ENCODE data around the gene CARD8. TPM values are rescaled to one million over a fixed set of nuclear protein-coding genes. Genes with fewer than 3 reads are reported as not detected.

CARD8 gene
- total RNA-seq, 4 donors from 2014 or later: 33.7 to 54.0 (median 38.8) TPM

DNA sequence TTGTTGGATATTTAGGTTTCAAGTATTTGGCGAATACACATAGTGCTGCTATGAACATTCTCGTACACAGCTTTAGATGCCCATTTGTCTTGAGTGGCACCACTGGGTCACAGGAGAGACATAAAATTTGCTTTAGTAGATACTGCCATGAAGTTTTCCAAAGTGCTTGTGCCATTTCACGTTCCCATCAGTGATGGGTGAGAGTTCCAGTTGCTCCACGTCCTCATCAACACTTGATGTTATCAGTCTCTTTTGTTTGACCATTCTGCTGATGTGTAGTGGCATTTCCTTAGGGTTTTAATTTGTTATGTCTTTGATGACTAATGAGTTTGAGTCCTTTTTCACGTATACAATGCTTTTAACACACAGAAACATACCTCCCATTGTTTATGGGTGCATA lies 74.2 kb downstream of the CARD8 start:
- WGBS, 2 donors: 94 to 99% methylated on average over 5 of the region's 5 CpGs

DNA sequence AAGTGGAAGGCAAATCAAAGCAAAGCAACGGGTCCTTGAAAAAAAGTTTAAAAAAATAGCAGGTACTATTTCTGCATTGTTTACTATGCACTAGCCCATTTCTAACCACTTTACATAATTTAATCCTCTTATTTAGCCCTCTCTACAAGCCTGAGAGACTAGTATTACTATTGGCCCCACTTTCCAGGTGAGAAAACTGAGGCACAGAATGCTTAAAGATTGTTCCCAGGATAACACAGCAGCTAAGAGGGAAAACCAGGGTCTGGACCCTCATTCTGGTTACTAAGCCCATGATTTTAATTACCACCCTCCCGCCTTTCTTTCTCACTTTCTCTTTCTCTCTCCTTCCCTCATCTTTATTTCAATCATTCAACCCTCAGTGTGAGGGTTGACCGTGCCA lies 79.5 kb downstream of the CARD8 start:
- peaks cover 0 to 8% (median 0%) of the 10 kb centered on the region in 4 donors for H3K9me3 ChIP-seq
- H3K4me3 ChIP-seq: no peak overlapping the region
- WGBS, 2 donors: 80 to 94% methylated on average over 3 of the region's 3 CpGs
- TF ChIP-seq, protein P1, sequence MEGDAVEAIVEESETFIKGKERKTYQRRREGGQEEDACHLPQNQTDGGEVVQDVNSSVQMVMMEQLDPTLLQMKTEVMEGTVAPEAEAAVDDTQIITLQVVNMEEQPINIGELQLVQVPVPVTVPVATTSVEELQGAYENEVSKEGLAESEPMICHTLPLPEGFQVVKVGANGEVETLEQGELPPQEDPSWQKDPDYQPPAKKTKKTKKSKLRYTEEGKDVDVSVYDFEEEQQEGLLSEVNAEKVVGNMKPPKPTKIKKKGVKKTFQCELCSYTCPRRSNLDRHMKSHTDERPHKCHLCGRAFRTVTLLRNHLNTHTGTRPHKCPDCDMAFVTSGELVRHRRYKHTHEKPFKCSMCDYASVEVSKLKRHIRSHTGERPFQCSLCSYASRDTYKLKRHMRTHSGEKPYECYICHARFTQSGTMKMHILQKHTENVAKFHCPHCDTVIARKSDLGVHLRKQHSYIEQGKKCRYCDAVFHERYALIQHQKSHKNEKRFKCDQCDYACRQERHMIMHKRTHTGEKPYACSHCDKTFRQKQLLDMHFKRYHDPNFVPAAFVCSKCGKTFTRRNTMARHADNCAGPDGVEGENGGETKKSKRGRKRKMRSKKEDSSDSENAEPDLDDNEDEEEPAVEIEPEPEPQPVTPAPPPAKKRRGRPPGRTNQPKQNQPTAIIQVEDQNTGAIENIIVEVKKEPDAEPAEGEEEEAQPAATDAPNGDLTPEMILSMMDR (IDR thresholded peaks at IDR 0.05): no peak
- TF ChIP-seq EP300 (IDR thresholded peaks at IDR 0.05) (no peak), POLR2A (IDR thresholded peaks at IDR 0.05) (no peak)
- no peak overlapping the region for H3K27ac ChIP-seq
- H3K36me3 ChIP-seq: peaks cover 0 to 84% (median 0%) of the 10 kb centered on the region in 3 donors
- H3K27me3 ChIP-seq: no peaks in the 10 kb centered on the region
- no peak for DNase-seq (ENCODE audit: low spot score in 2 of 2)
- H3K4me1 ChIP-seq: peaks cover 0 to 7% (median 0%) of the 10 kb centered on the region in 4 donors

More for the DNA sequence above, 74.2 kb downstream of the CARD8 start:
- Histone ChIP-seq H3K4me1 (no peaks in the 10 kb centered on the region), H3K27me3 (no peaks in the 10 kb centered on the region), H3K4me3 (no peak overlapping the region), H3K27ac (no peak overlapping the region), H3K9me3 (peaks cover 0 to 22% (median 2%) of the 10 kb centered on the region in 4 donors), H3K36me3 (peaks cover 0 to 79% (median 0%) of the 10 kb centered on the region in 3 donors)
- TF ChIP-seq, protein P1 (IDR thresholded peaks at IDR 0.05): no peak
- TF ChIP-seq EP300 (IDR thresholded peaks at IDR 0.05) (no peak), POLR2A (IDR thresholded peaks at IDR 0.05) (no peak)
- DNase-seq (ENCODE audit: low spot score in 2 of 2): no peak

GRCh38 chr19:48175578-48175977 lies 80.1 kb downstream of the CARD8 start:
- Histone ChIP-seq H3K36me3 (peaks cover 0 to 79% (median 0%) of the 10 kb centered on the region in 3 donors), H3K9me3 (peaks cover 0 to 1% (median 0%) of the 10 kb centered on the region in 4 donors), H3K27ac (no peak overlapping the region), H3K4me3 (no peak overlapping the region), H3K4me1 (peaks cover 0 to 13% (median 0%) of the 10 kb centered on the region in 4 donors), H3K27me3 (no peaks in the 10 kb centered on the region)
- DNase-seq (ENCODE audit: low spot score in 2 of 2): no peak
- TF ChIP-seq POLR2A (IDR thresholded peaks at IDR 0.05): no peak
- no peak for TF ChIP-seq EP300 (IDR thresholded peaks at IDR 0.05)
- TF ChIP-seq, protein P1 (IDR thresholded peaks at IDR 0.05): no peak
- 89 to 92% methylated on average over 10 of the region's 10 CpGs for WGBS, 2 donors

- WGBS, 2 donors: 78 to 88% methylated on average over 6 of the region's 6 CpGs
- H3K4me1 ChIP-seq: peaks cover 0 to 17% (median 0%) of the 10 kb centered on the region in 4 donors
- TF ChIP-seq, protein P1 (IDR thresholded peaks at IDR 0.05): no peak
- TF ChIP-seq EP300 (IDR thresholded peaks at IDR 0.05) (no peak), POLR2A (IDR thresholded peaks at IDR 0.05) (no peak)
- H3K27ac ChIP-seq: no peak overlapping the region
- no peak overlapping the region for H3K4me3 ChIP-seq
- no peak for DNase-seq (ENCODE audit: low spot score in 2 of 2)
- no peaks in the 10 kb centered on the region for H3K27me3 ChIP-seq
- no peaks in the 10 kb centered on the region for H3K9me3 ChIP-seq
- H3K36me3 ChIP-seq: peaks cover 0 to 70% (median 0%) of the 10 kb centered on the region in 3 donors
Observed at GRCh38 chr19:48174445-48175030, 81.2 kb downstream of the CARD8 start.

GRCh38 chr19:48171710-48172109 lies 84.0 kb downstream of the CARD8 start:
- no peaks in the 10 kb centered on the region for H3K27me3 ChIP-seq
- no peak for TF ChIP-seq EP300 (IDR thresholded peaks at IDR 0.05)
- TF ChIP-seq, protein P1 (IDR thresholded peaks at IDR 0.05): no peak
- no peak for TF ChIP-seq POLR2A (IDR thresholded peaks at IDR 0.05)
- WGBS, 2 donors: 82 to 85% methylated on average over 37 of the region's 37 CpGs
- H3K4me3 ChIP-seq: no peak overlapping the region
- no peak for DNase-seq (ENCODE audit: low spot score in 2 of 2)
- H3K9me3 ChIP-seq: no peaks in the 10 kb centered on the region
- H3K36me3 ChIP-seq: peaks cover 0 to 49% (median 0%) of the 10 kb centered on the region in 3 donors
- peaks cover 0 to 24% (median 2%) of the 10 kb centered on the region in 4 donors for H3K4me1 ChIP-seq
- H3K27ac ChIP-seq: no peak overlapping the region

All from tibial nerve (tissue), 4 donors.